SU-DHL-6 (cell line): Measurements from ENCODE around the gene ENTR1.

ENCODE experiments used
- H2AFZ ChIP-seq: fragments of 200-600 bp; sonication (generic); 2 replicates; pipeline ENCODE4 v1.6.1; 2014; ENCODE audit warnings: low read depth, mild to moderate bottlenecking, moderate library complexity, mixed read lengths, antibody characterized with exemption, low read length; ENCODE audit not compliant: severe bottlenecking
- H3F3A ChIP-seq: fragments of 200-600 bp; shearing (Covaris generic); 2 replicates; pipeline ENCODE4 v1.6.0; 2016; ENCODE audit warnings: antibody characterized with exemption, mild to moderate bottlenecking; ENCODE audit not compliant: insufficient read depth
- H3K27ac ChIP-seq: fragments of 200-600 bp; sonication (generic); 2 replicates; pipeline ENCODE4 v1.5.1; 2016; ENCODE audit warnings: low read depth, mild to moderate bottlenecking, low read length, moderate library complexity, mixed read lengths
- H3K27me3 ChIP-seq: fragments of 200-600 bp; sonication (generic), shearing (Covaris generic); 2 replicates; pipeline ENCODE4 v1.6.0; 2014; ENCODE audit warnings: mild to moderate bottlenecking, low read length
- H3K36me3 ChIP-seq: fragments of 200-600 bp; sonication (generic); 2 replicates; pipeline ENCODE4 v1.6.1; 2014; ENCODE audit warnings: mild to moderate bottlenecking, low read length, mixed read lengths
- H3K4me2 ChIP-seq: fragments of 300-600, 200-600 bp; shearing (Covaris generic), sonication (generic); 2 replicates; pipeline ENCODE4 v1.6.0; 2014; ENCODE audit warnings: low read length, low read depth, mild to moderate bottlenecking; ENCODE audit not compliant: poor library complexity, severe bottlenecking
- H3K4me3 ChIP-seq: fragments of 200-600 bp; sonication (generic); 2 replicates; pipeline ENCODE4 v1.5.1; 2014; ENCODE audit warnings: antibody characterized with exemption, low read length, mild to moderate bottlenecking, mixed read lengths; ENCODE audit not compliant: insufficient read depth, poor library complexity, severe bottlenecking
- H3K79me2 ChIP-seq: fragments of 200-600 bp; sonication (generic); 2 replicates; pipeline ENCODE4 v1.6.1; 2014; ENCODE audit warnings: mild to moderate bottlenecking, low read length, moderate library complexity; ENCODE audit not compliant: insufficient read depth
- H3K9ac ChIP-seq: fragments of 200-600 bp; sonication (generic); 2 replicates; pipeline ENCODE4 v1.7.0; 2014; ENCODE audit warnings: mild to moderate bottlenecking, low read length
- H3K9me2 ChIP-seq: fragments of 200-600 bp; sonication (generic); replicated peaks from 2 replicates; pipeline ENCODE4 v1.6.1; 2014; ENCODE audit warnings: low read length; ENCODE audit not compliant: insufficient read depth
- H3K9me3 ChIP-seq: fragments of 200-600 bp; sonication (generic); 2 replicates; pipeline ENCODE4 v1.6.1; 2014; ENCODE audit warnings: low read length, mixed read lengths; ENCODE audit not compliant: insufficient read depth
- H4K20me1 ChIP-seq: fragments of 200-600 bp; sonication (generic); 2 replicates; pipeline ENCODE4 v1.6.1; 2014; ENCODE audit warnings: low read depth, mild to moderate bottlenecking, antibody characterized with exemption, low read length, moderate library complexity, mixed read lengths
- EZH2phosphoT487 ChIP-seq: fragments of 200-600 bp; sonication (generic), shearing (Covaris generic); conservative IDR thresholded peaks from 2 replicates; pipeline ENCODE4 v1.6.1; 2018; ENCODE audit warnings: mild to moderate bottlenecking, antibody characterized with exemption, low read length, moderate library complexity, mixed read lengths
- TF ChIP-seq, protein P1 (sequence below): fragments of 200-600 bp; sonication (generic); IDR thresholded peaks from one replicate; pipeline ENCODE4 v1.5.1; 2017; ENCODE audit warnings: antibody characterized with exemption, mild to moderate bottlenecking, low read length, moderate library complexity; ENCODE audit not compliant: insufficient read depth, poor library complexity, severe bottlenecking

The ENTR1 gene

DNA sequence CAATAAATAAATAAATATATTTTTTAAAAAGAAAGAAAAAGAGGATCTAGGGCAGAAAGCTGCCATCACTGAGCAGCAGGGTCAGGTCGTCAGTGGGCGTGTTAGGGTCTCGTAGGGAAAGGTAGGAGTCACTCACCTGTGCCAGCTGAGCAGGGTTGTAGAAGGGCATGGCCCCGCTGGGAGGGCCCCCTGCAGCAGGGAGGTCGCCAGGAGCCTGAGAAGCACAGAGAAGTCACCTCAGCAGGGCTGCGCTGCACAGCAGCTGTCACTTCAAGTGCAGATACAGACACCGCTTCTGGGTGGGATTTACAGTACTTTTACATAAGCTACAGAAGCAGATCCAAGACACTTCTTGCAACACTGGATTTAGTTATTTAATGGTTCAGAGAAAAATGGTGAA lies 33.3 kb upstream of the ENTR1 start:
- no peaks in the 10 kb centered on the region for H3K9me2 ChIP-seq
- H3K9me3 ChIP-seq = no peaks in the 10 kb centered on the region
- no peak overlapping the region for H3K4me2 ChIP-seq
- TF ChIP-seq, protein P1, sequence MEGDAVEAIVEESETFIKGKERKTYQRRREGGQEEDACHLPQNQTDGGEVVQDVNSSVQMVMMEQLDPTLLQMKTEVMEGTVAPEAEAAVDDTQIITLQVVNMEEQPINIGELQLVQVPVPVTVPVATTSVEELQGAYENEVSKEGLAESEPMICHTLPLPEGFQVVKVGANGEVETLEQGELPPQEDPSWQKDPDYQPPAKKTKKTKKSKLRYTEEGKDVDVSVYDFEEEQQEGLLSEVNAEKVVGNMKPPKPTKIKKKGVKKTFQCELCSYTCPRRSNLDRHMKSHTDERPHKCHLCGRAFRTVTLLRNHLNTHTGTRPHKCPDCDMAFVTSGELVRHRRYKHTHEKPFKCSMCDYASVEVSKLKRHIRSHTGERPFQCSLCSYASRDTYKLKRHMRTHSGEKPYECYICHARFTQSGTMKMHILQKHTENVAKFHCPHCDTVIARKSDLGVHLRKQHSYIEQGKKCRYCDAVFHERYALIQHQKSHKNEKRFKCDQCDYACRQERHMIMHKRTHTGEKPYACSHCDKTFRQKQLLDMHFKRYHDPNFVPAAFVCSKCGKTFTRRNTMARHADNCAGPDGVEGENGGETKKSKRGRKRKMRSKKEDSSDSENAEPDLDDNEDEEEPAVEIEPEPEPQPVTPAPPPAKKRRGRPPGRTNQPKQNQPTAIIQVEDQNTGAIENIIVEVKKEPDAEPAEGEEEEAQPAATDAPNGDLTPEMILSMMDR = no peak
- no peak overlapping the region for H3K27ac ChIP-seq
- H3F3A ChIP-seq = peaks cover 10% of the 10 kb centered on the region
- no peak overlapping the region for H3K9ac ChIP-seq
- no peaks in the 10 kb centered on the region for H4K20me1 ChIP-seq
- H3K79me2 ChIP-seq = peaks cover 1% of the 10 kb centered on the region; the same call in 1 of the 2 replicates
- no peak overlapping the region for H2AFZ ChIP-seq
- H3K4me3 ChIP-seq = no peak overlapping the region
- no peaks in the 10 kb centered on the region for H3K36me3 ChIP-seq
- no peaks in the 10 kb centered on the region for H3K27me3 ChIP-seq

DNA sequence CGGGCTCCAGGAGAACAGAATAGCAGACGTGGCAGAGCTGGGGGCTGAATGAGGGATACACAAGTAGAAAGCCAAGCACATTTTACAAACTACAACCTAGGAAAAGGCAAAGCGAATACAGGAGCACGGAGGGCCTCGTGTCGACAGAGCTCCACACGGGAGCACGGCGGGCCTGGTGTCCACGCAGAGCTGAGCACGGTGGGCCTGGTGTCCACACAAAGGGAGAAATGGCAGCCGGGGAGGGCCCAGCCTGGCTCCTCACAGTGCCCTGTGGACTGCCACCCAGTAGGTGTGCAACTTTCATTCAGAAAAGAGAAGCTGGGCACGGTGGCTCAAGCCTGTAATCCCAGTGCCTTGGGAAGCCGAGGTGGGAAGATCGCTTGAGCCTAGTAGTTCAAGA lies 32.7 kb upstream of the ENTR1 start:
- peaks cover 10% of the 10 kb centered on the region for H3F3A ChIP-seq
- no peak overlapping the region for H2AFZ ChIP-seq
- H3K4me3 ChIP-seq = no peak overlapping the region
- H3K36me3 ChIP-seq = no peaks in the 10 kb centered on the region
- H3K9me3 ChIP-seq = no peaks in the 10 kb centered on the region
- H3K9ac ChIP-seq = no peak overlapping the region
- H3K27ac ChIP-seq = no peak overlapping the region
- TF ChIP-seq, protein P1 = no peak
- no peak for TF ChIP-seq EZH2phosphoT487
- no peaks in the 10 kb centered on the region for H4K20me1 ChIP-seq
- no peak overlapping the region for H3K4me2 ChIP-seq
- peaks cover 7% of the 10 kb centered on the region for H3K79me2 ChIP-seq
- H3K27me3 ChIP-seq = no peaks in the 10 kb centered on the region
- H3K9me2 ChIP-seq = no peaks in the 10 kb centered on the region

DNA sequence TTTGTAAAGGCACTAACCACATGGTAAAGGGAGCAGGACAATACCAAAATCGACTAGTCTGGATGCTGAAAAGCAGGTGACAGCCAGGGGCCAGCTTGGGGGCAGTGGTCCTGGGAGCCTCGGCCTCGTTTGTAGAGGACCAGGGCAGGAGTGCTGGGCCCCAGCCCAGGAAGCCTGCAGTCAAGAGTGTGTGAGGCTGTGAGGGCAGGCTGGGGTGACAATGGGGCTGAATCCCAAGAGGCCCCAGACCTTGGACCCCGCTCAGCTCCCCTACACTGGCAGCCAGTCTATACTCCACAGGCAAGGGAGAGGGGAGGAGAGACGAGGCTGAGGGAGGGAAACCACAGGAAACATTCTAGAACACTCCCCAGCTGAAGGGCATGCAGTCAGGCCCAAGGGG lies 31.9 kb upstream of the ENTR1 start:
- Histone ChIP-seq H3K36me3 (no peaks in the 10 kb centered on the region), H3K4me2 (no peak overlapping the region)
- no peak for TF ChIP-seq EZH2phosphoT487
- TF ChIP-seq, protein P1 = no peak

More for the DNA sequence above, 31.9 kb upstream of the ENTR1 start:
- Histone ChIP-seq H4K20me1 (no peaks in the 10 kb centered on the region), H3F3A (peaks cover 10% of the 10 kb centered on the region), H3K9me2 (no peaks in the 10 kb centered on the region), H2AFZ (no peak overlapping the region), H3K9me3 (no peaks in the 10 kb centered on the region), H3K27ac (no peak overlapping the region), H3K4me3 (no peak overlapping the region), H3K27me3 (no peaks in the 10 kb centered on the region), H3K9ac (no peak overlapping the region), H3K79me2 (peaks cover 13% of the 10 kb centered on the region)
